ENCODE measurements around the gene LRTM2.

LRTM2 gene

GRCh38 chr12:1837541-1838204, 17.3 kb downstream of the LRTM2 start:
- peak; percentile 67 for DNase-seq (ENCODE audit: low read depth)

GRCh38 chr12:1838205-1838993, 18.0 kb downstream of the LRTM2 start:
- DNase-seq (ENCODE audit: low read depth), result no peak
- TF ChIP-seq CTCF (conservative IDR thresholded peaks at IDR 0.05; ENCODE audit: low read depth, low read length), result no peak
- H3K4me3 ChIP-seq (ENCODE audit: low read depth, low read length), result no peak overlapping the region

More at GRCh38 chr12:1837541-1838204, 17.3 kb downstream of the LRTM2 start:
- no peak for TF ChIP-seq CTCF (conservative IDR thresholded peaks at IDR 0.05; ENCODE audit: low read depth, low read length)
- H3K4me3 ChIP-seq (ENCODE audit: low read depth, low read length), result no peak overlapping the region

- TF ChIP-seq CTCF (conservative IDR thresholded peaks at IDR 0.05; ENCODE audit: low read depth, low read length), result no peak
- H3K4me3 ChIP-seq (ENCODE audit: low read depth, low read length), result no peak overlapping the region
- DNase-seq (ENCODE audit: low read depth), result no peak
Observed at GRCh38 chr12:1838994-1839365, 18.6 kb downstream of the LRTM2 start.

- H3K4me3 ChIP-seq (ENCODE audit: low read depth, low read length), result no peak overlapping the region
- no peak for TF ChIP-seq CTCF (conservative IDR thresholded peaks at IDR 0.05; ENCODE audit: low read depth, low read length)
- no peak for DNase-seq (ENCODE audit: low read depth)
Observed at GRCh38 chr12:1839464-1839863, 19.1 kb downstream of the LRTM2 start.

GRCh38 chr12:1839956-1840951, 19.9 kb downstream of the LRTM2 start:
- H3K4me3 ChIP-seq (ENCODE audit: low read depth, low read length), result no peak overlapping the region
- TF ChIP-seq CTCF (conservative IDR thresholded peaks at IDR 0.05; ENCODE audit: low read depth, low read length), result no peak
- DNase-seq (ENCODE audit: low read depth), result no peak

- H3K4me3 ChIP-seq (ENCODE audit: low read depth, low read length), result no peak overlapping the region
- DNase-seq (ENCODE audit: low read depth), result no peak
- no peak for TF ChIP-seq CTCF (conservative IDR thresholded peaks at IDR 0.05; ENCODE audit: low read depth, low read length)
Observed at GRCh38 chr12:1840981-1841425, 20.6 kb downstream of the LRTM2 start.
